Activated naive CD8-positive, alpha-beta T cell treated with anti-CD3 and anti-CD28 coated beads, Interleukin-2, amount 50 U/mL, for 24 hours (primary cell): ENCODE measurements around the gene PARP8.
"Not testable (repeated sequence)": the region's sequence is repeated elsewhere in the genome, so short reads cannot be mapped to it uniquely, and the experiment has no call there.

Experiments used
- ATAC-seq: fragments of 150-1000 bp; cut with Tn5 transposase; one replicate; pipeline ENCODE4 v1.10.0; 2021
- DNase-seq: peaks from one replicate; pipeline ENCODE4 v3.0.0; 2021
- H3K27ac Mint-ChIP-seq: one replicate; pipeline ENCODE4 v1.8.0; 2021; ENCODE audit warnings: mild to moderate bottlenecking, mixed read lengths
- H3K27me3 Mint-ChIP-seq: one replicate; pipeline ENCODE4 v1.8.0; 2021; ENCODE audit warnings: mixed read lengths
- H3K36me3 Mint-ChIP-seq: one replicate; pipeline ENCODE4 v1.8.0; 2021; ENCODE audit warnings: low read depth, mixed read lengths
- H3K4me1 Mint-ChIP-seq: one replicate; pipeline ENCODE4 v1.8.0; 2021; ENCODE audit warnings: mixed read lengths
- H3K4me3 Mint-ChIP-seq: one replicate; pipeline ENCODE4 v1.8.0; 2021; ENCODE audit warnings: mild to moderate bottlenecking, moderate library complexity, mixed read lengths
- H3K9me3 Mint-ChIP-seq: one replicate; pipeline ENCODE4 v1.8.0; 2021; ENCODE audit warnings: mixed read lengths

Gene PARP8

DNA sequence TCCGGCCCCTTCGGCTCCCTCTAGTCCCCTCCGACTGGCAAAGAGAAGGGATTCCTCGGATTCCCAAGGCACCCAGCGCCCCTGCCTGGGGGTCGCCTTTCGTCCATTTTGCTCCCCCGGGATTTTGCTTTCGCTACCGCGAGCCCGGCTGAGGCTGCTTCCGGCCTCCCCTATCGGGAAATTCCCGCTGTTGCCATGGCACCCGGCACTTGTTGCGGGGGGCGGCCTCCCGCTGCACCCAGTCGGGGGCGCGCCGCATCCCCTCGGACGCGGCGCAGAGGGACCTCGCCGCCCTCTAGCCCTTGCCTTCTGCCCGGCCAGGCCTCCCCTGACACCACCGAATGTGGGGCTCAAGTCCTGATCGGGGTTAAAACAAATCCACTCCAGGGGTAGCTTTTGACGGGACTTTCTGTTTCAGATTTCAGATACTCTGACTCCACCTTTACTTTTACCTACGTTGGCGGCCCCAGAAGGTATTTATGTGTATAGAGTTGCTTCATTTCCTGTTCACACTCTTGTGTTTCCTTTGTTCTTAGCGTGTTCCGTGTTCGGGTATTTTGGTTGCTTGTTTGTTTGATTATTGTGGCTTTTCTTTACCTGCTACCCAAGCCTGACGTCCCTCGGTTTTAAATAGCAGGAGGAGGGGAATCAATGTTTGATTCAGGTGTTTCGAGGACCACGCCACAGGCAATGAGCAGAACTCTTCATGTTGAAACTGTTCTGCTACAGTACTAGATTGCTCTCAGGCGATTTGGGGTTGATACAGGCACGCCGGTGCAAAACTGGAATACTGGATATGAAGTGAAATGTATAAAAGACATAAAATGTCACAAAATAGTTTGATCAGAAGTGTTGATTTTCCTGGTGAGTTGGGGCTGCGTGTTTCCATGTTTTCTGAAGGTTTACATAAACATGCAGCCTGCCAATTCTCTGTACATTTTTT is 1.5 kb downstream of the PARP8 start:
- peak overlapping the region; percentile 98 for H3K4me3 Mint-ChIP-seq
- H3K36me3 Mint-ChIP-seq, result peaks cover 9% of the 10 kb centered on the region
- H3K9me3 Mint-ChIP-seq, result no peaks in the 10 kb centered on the region
- ATAC-seq (peak; percentile 75), DNase-seq (peak; percentile 92)
- H3K27ac Mint-ChIP-seq, result peak overlapping the region; percentile 99
- peaks cover 47% of the 10 kb centered on the region for H3K4me1 Mint-ChIP-seq
- no peaks in the 10 kb centered on the region for H3K27me3 Mint-ChIP-seq

DNA sequence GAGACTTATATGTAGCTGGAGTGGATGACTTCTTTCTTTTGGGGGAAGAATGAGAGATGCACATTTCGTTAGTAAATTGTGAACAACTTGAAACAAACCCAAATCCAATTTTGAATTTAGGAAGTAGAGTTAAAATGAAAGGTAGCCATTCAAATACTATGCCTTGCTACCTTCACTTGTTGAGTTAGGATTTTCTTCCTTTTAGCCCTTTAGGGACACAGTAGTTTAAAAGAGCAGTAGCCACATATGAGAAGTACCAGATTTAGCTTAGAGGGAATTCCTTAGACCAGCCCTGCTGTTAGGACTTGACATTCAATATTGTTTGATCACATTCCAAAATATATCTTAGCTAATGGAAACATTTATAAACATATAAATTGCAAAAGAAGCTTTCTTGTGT is 2.2 kb downstream of the PARP8 start:
- not testable (repeated sequence) for H3K36me3 Mint-ChIP-seq, H3K27me3 Mint-ChIP-seq, H3K9me3 Mint-ChIP-seq, ATAC-seq, DNase-seq
- peak overlapping the region; percentile 98 for H3K4me3 Mint-ChIP-seq
- peaks cover 53% of the 10 kb centered on the region for H3K4me1 Mint-ChIP-seq
- peak overlapping the region; percentile 99 for H3K27ac Mint-ChIP-seq

DNA sequence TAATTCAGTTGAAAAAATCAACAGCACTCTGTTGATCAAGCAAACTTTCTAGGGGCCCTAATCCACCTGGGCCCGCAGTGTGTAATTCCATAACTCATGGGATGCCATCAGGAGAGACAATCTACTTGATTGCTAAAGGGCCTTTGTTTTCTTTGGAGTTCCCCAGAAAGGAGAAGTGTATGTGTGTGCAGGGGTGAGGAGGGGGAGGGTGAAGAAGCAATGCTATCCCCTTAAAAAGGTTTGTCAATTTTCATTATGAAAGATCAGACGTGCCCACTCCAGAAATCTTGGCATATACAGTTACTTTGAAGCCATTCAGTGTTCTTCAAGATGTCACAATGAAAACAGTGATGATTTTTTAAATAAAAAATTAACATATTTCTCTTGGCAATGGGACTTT is 6.2 kb downstream of the PARP8 start:
- Mint-ChIP-seq H3K27ac (peak overlapping the region; percentile 59), H3K9me3 (no peaks in the 10 kb centered on the region), H3K4me3 (no peak overlapping the region), H3K4me1 (peaks cover 80% of the 10 kb centered on the region), H3K36me3 (peaks cover 13% of the 10 kb centered on the region), H3K27me3 (no peaks in the 10 kb centered on the region)
- DNase-seq (no peak), ATAC-seq (no peak)

- peak overlapping the region; percentile 8 for H3K27ac Mint-ChIP-seq
Measured at GRCh38 chr5:50673444-50673843, 7.0 kb downstream of the PARP8 start.

GRCh38 chr5:50675385-50675784 is 8.9 kb downstream of the PARP8 start:
- DNase-seq (no peak), ATAC-seq (no peak)
- Mint-ChIP-seq H3K27me3 (no peaks in the 10 kb centered on the region), H3K4me3 (no peak overlapping the region), H3K36me3 (peaks cover 13% of the 10 kb centered on the region), H3K4me1 (peaks cover 87% of the 10 kb centered on the region), H3K9me3 (no peaks in the 10 kb centered on the region), H3K27ac (no peak overlapping the region)

More at GRCh38 chr5:50673444-50673843, 7.0 kb downstream of the PARP8 start:
- Mint-ChIP-seq H3K4me1 (peaks cover 81% of the 10 kb centered on the region), H3K36me3 (peaks cover 13% of the 10 kb centered on the region)
- DNase-seq, ATAC-seq, H3K9me3 Mint-ChIP-seq, H3K4me3 Mint-ChIP-seq, H3K27me3 Mint-ChIP-seq: not testable (repeated sequence)

DNA sequence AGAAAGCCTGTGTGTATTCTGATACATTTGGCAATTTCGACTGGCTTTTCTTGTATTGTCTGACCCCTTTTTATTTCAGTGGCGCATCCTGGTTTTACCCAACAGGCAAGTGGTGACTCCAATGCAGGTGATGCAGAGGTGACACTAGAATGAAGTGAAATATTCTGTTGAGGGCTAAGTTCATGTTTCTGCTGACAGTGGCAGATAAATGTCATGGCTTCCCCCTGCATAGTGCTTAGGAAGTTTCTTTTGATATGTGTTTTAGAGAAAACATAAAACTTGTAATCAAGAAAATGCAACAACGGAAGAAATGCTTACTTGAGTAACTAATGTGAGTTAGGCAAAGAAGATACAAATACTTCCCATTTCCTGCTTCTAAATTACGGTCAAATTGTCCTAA is 13.1 kb downstream of the PARP8 start:
- peaks cover 86% of the 10 kb centered on the region for H3K4me1 Mint-ChIP-seq
- not testable (repeated sequence) for H3K4me3 Mint-ChIP-seq

GRCh38 chr5:50684721-50685120 is 18.3 kb downstream of the PARP8 start:
- DNase-seq, result no peak
- no peaks in the 10 kb centered on the region for H3K27me3 Mint-ChIP-seq
- ATAC-seq, result no peak
- H3K27ac Mint-ChIP-seq, result no peak overlapping the region
- peaks cover 66% of the 10 kb centered on the region for H3K4me1 Mint-ChIP-seq
- H3K9me3 Mint-ChIP-seq, result peaks cover 15% of the 10 kb centered on the region
- no peak overlapping the region for H3K4me3 Mint-ChIP-seq
- H3K36me3 Mint-ChIP-seq, result peaks cover 38% of the 10 kb centered on the region

More for the DNA sequence above, 13.1 kb downstream of the PARP8 start:
- H3K27ac Mint-ChIP-seq, H3K36me3 Mint-ChIP-seq, H3K9me3 Mint-ChIP-seq, H3K27me3 Mint-ChIP-seq, ATAC-seq, DNase-seq: not testable (repeated sequence)

DNA sequence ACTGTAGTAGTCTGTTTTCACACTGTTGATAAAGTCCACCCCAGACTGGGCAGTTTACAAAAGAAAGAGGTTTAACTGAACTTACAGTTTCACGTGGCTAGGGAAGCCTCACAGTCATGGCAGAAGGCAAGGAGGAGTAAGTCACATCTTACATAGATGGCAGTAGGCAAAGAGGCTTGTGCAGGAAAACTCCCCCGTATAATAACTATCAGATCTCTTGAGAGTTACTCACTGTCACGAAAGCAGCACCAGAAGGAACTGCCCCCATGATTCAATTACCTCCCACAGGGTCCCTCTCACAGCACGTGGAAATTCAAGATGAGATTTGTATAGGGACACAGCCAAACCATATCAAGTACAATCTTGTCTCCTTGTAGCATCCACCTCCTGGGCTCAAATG is 21.1 kb downstream of the PARP8 start:
- Mint-ChIP-seq H3K9me3 (peaks cover 15% of the 10 kb centered on the region), H3K4me1 (peaks cover 48% of the 10 kb centered on the region), H3K36me3 (peaks cover 40% of the 10 kb centered on the region), H3K4me3 (no peak overlapping the region), H3K27me3 (no peaks in the 10 kb centered on the region), H3K27ac (peak overlapping the region; percentile 43)
- ATAC-seq (peak; percentile 40), DNase-seq (no peak)

DNA sequence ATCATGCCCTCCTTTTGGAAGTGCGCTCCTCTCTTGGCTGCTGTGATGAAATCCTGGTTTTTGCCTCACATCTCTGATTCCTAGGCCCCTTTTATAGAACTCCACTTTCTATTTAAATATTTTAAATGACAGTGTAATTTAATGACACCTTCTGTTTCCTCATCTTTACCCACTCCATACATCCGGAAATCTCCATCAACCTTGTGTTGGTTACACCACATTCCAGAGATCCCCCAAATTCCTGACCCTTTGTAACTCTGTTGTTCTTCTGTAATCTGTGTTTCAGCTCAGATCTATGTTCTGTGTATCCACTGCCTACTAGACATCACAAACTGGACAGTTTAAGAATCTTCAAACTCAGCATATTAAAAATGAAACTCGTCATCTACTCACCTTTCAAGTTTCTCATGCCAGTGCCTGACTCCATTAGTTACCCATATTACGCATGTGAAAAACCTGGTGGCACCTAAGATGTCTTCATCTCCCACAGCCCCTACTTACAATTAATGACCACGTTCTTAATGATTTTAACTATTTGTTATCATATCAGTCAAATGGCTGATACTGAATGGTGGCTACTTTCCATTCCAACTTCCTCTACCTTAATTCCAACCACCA is 25.1 kb downstream of the PARP8 start:
- Mint-ChIP-seq H3K27me3 (no peaks in the 10 kb centered on the region), H3K27ac (no peak overlapping the region), H3K9me3 (peaks cover 6% of the 10 kb centered on the region), H3K4me3 (no peak overlapping the region), H3K36me3 (peaks cover 21% of the 10 kb centered on the region), H3K4me1 (peaks cover 54% of the 10 kb centered on the region)
- DNase-seq (no peak), ATAC-seq (peak; percentile 33)

DNA sequence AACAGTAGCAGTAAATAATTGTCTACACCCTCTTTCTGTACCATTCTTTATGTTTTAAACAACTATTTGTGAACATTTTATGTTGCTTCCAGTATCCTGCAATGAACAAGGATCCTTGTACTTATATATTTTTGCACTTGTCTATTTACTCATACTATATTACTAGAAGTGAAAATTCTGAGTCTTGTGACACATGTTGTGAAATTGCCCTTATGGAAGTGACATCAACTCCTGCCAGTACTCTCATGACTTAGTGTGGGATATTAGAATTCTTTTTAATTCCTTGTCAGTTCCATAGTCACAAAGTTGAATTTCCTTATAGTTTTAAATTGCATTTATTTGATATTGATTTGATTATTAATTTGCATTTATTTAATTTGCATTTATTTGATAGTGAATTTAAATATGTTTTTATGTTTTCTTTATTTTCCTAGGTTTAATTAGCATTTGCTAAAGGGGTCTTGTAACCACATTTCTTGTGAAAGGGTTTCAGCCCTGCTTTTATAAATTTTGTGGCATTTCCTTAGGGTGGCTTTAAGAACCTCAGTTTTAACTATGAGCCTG is 27.7 kb downstream of the PARP8 start:
- Mint-ChIP-seq H3K27me3 (no peaks in the 10 kb centered on the region), H3K27ac (no peak overlapping the region)

DNA sequence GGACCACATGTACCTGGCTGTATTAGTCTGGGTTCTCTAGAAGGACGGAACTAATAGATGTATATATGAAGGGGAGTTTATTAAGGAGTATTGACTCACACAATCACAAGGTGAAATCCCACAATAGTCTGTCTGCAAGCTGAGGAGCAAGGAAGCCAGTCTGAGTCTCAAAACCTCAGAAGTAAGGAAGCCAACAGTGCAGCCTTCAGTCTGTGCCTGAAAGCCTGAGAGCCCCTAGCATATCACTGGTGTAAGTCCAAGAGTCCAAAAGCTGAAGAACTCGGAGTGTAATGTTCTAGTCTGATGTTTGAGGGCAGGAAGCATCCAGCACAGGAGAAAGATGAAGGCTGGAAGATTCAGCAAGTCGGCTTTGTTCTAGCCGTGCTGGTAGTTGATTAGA is 28.2 kb downstream of the PARP8 start:
- not testable (repeated sequence) for H3K27me3 Mint-ChIP-seq, H3K4me3 Mint-ChIP-seq, DNase-seq, H3K27ac Mint-ChIP-seq, ATAC-seq, H3K9me3 Mint-ChIP-seq
- Mint-ChIP-seq H3K36me3 (peaks cover 14% of the 10 kb centered on the region), H3K4me1 (peaks cover 63% of the 10 kb centered on the region)

More for the DNA sequence above, 27.7 kb downstream of the PARP8 start:
- DNase-seq (no peak), ATAC-seq (no peak)
- Mint-ChIP-seq H3K36me3 (peaks cover 13% of the 10 kb centered on the region), H3K4me3 (no peak overlapping the region), H3K9me3 (no peaks in the 10 kb centered on the region), H3K4me1 (peaks cover 61% of the 10 kb centered on the region)

DNA sequence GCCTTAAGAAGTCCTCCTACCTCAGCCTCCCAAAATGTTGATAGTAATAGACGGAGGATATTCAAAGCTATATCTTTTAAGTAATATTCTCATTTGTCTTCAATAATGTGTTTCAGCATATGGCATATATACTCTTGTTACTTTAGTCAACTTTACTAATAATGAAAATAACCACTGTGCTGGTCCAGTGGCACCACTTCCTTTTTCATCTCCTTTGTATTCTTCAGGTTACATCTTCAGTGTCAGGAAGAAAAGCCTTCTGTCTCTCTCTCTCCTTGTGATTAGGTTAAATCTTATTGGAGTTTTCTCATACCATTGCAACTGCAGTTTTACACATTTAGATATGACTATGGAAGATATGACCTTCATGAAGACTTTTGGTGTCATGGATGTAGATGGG is 31.3 kb downstream of the PARP8 start:
- DNase-seq (no peak), ATAC-seq (no peak)
- Mint-ChIP-seq H3K4me3 (no peak overlapping the region), H3K4me1 (peaks cover 81% of the 10 kb centered on the region), H3K36me3 (peaks cover 13% of the 10 kb centered on the region), H3K27me3 (no peaks in the 10 kb centered on the region), H3K27ac (peak overlapping the region; percentile 58), H3K9me3 (no peaks in the 10 kb centered on the region)

GRCh38 chr5:50699737-50700136 is 33.3 kb downstream of the PARP8 start:
- DNase-seq (no peak), ATAC-seq (peak; percentile 91)
- H3K4me3 Mint-ChIP-seq, result no peak overlapping the region
- H3K27ac Mint-ChIP-seq, result peak overlapping the region; percentile 85
- H3K36me3 Mint-ChIP-seq, result peaks cover 19% of the 10 kb centered on the region
- no peaks in the 10 kb centered on the region for H3K27me3 Mint-ChIP-seq
- peaks cover 85% of the 10 kb centered on the region for H3K4me1 Mint-ChIP-seq
- H3K9me3 Mint-ChIP-seq, result no peaks in the 10 kb centered on the region

DNA sequence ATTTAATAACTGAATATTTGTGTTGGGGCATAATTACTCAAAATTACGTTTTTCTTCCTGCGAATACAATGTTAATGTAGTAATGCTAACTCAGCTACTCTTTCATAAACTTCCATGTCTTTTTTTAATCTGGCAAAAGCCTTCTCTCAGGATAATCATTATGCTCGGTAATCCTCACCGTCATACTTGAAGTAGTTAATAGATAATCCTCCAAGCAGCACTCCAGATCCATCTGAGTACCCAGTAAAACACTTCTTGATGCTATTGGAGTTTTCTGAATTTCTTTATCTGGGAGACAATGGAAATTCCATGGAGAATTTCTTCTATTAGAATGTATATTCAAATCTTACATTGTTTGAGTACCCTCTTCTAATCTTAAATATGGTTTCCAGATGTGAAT is 34.3 kb downstream of the PARP8 start:
- peak overlapping the region; percentile 85 for H3K27ac Mint-ChIP-seq
- ATAC-seq (no peak), DNase-seq (no peak)
- H3K36me3 Mint-ChIP-seq, result peaks cover 19% of the 10 kb centered on the region
- H3K27me3 Mint-ChIP-seq, result no peaks in the 10 kb centered on the region
- H3K9me3 Mint-ChIP-seq, result no peaks in the 10 kb centered on the region
- peaks cover 83% of the 10 kb centered on the region for H3K4me1 Mint-ChIP-seq
- H3K4me3 Mint-ChIP-seq, result no peak overlapping the region
